Natural killer cell (primary cell): ENCODE measurements around the gene PPP1R12B. TPM values are rescaled to one million over a fixed set of nuclear protein-coding genes. Genes with fewer than 3 reads are reported as not detected.

Experiments
- ATAC-seq, 3 donors: fragments of 150-1000 bp in 2 of 3; fragments of 200-7000 bp in 1 of 3; cut with Tn5 transposase; 1 replicate in 1 of 3; 2 replicates in 2 of 3; pipeline ENCODE4 v1.10.0; 2021; ENCODE audit warnings: mild to moderate bottlenecking in 2 of 3, moderate library complexity in 2 of 3
- DNase-seq, 2 donors: peaks; one replicate each; pipeline versions ENCODE4 v3.0.0 to v3.0.0-alpha.2; 2013 to 2021; ENCODE audit warnings: mixed read lengths in 1 of 2
- H3K27ac ChIP-seq: one replicate; pipeline ENCODE4 v1.5.1; 2013; ENCODE audit warnings: mild to moderate bottlenecking, low read length
- H3K27me3 ChIP-seq: one replicate; pipeline ENCODE4 v1.6.1; 2013; ENCODE audit warnings: low read length; ENCODE audit not compliant: control insufficient read depth, insufficient read depth
- H3K36me3 ChIP-seq: one replicate; pipeline ENCODE4 v1.6.1; 2013; ENCODE audit warnings: low read length; ENCODE audit not compliant: control insufficient read depth, insufficient read depth
- H3K4me1 ChIP-seq: one replicate; pipeline ENCODE4 v1.6.1; 2013; ENCODE audit warnings: low read length; ENCODE audit not compliant: control insufficient read depth, insufficient read depth
- H3K4me3 ChIP-seq: one replicate; pipeline ENCODE4 v1.5.1; 2013; ENCODE audit warnings: low read length
- H3K9me3 ChIP-seq: one replicate; pipeline ENCODE4 v1.6.1; 2013; ENCODE audit warnings: low read length; ENCODE audit not compliant: control insufficient read depth, insufficient read depth
- H3K27ac Mint-ChIP-seq, 2 donors: one replicate each; pipeline ENCODE4 v1.8.0; 2022; ENCODE audit warnings: mild to moderate bottlenecking in 2 of 2, mixed read lengths in 2 of 2, moderate library complexity in 1 of 2
- H3K27me3 Mint-ChIP-seq, 2 donors: one replicate each; pipeline ENCODE4 v1.8.0; 2022; ENCODE audit warnings: low read depth in 2 of 2, mixed read lengths in 2 of 2
- H3K36me3 Mint-ChIP-seq: one replicate; pipeline ENCODE4 v1.8.0; 2022; ENCODE audit warnings: mixed read lengths
- H3K4me1 Mint-ChIP-seq, 2 donors: one replicate each; pipeline ENCODE4 v1.8.0; 2022; ENCODE audit warnings: mixed read lengths in 2 of 2
- H3K4me3 Mint-ChIP-seq: one replicate; pipeline ENCODE4 v1.8.0; 2022; ENCODE audit warnings: mild to moderate bottlenecking, moderate library complexity, mixed read lengths
- H3K9me3 Mint-ChIP-seq, 2 donors: one replicate each; pipeline ENCODE4 v1.8.0; 2022; ENCODE audit warnings: mixed read lengths in 2 of 2
- CTCF ChIP-seq: fragments of 200-600 bp; IDR thresholded peaks from one replicate; pipeline ENCODE4 v1.8.0; 2022; ENCODE audit warnings: antibody characterized with exemption
- WGBS: methylation state at CpG from one replicate; pipeline ENCODE4 v1.1.7; 2013; ENCODE audit warnings: missing lambda C conversion rate; ENCODE audit not compliant: insufficient coverage; 5-methylcytosine and 5-hydroxymethylcytosine counted together
- intact Hi-C: fragments of 100-400 bp; cut with micrococcal nuclease; formaldehyde crosslinking; loops from one replicate; pipeline ENCODE4 v1.14.2; 2022
- total RNA-seq, 4 donors: library from RNA; stranded (reverse); fragments of 120-200 nt in 1 of 4; gene quantifications; one replicate each; pipeline versions ENCODE4 v1.2.3 to v1.2.4, GENCODE V29; 2013 to 2022

The PPP1R12B gene
- total RNA-seq, 3 donors from 2014 or later (not counting 1 experiment from before 2014, with no cell fraction given): 27.8 to 47.5 (median 46.5) TPM

- Mint-ChIP-seq H3K27me3 (no peaks in the 10 kb centered on the region), H3K4me3 (no peak overlapping the region), H3K27ac (no peak overlapping the region), H3K36me3 (no peaks in the 10 kb centered on the region), H3K4me1 (peaks cover 0 to 5% of the 10 kb centered on the region in 2 donors), H3K9me3 (no peaks in the 10 kb centered on the region)
- WGBS: 92% methylated on average over 52 of the region's 52 CpGs
- Histone ChIP-seq H3K27ac (no peak overlapping the region), H3K27me3 (no peaks in the 10 kb centered on the region), H3K4me1 (no peaks in the 10 kb centered on the region), H3K4me3 (no peak overlapping the region), H3K36me3 (no peaks in the 10 kb centered on the region), H3K9me3 (no peaks in the 10 kb centered on the region)
- TF ChIP-seq CTCF: no peak
- ATAC-seq (no peak), DNase-seq (no peak)
- intact Hi-C loops: no loop called here
Observed at GRCh38 chr1:202317941-202318925, 30.3 kb upstream of the PPP1R12B start.

GRCh38 chr1:202319381-202320080 is 29.0 kb upstream of the PPP1R12B start:
- H3K27ac Mint-ChIP-seq: peak overlapping the region in 1 of 2 donors; percentile 16
- TF ChIP-seq CTCF: no peak

GRCh38 chr1:202320081-202320405 is 28.5 kb upstream of the PPP1R12B start:
- no peaks in the 10 kb centered on the region for H3K9me3 Mint-ChIP-seq
- intact Hi-C loops: no loop called here
- TF ChIP-seq CTCF: no peak
- DNase-seq (no peak), ATAC-seq (no peak)
- no peaks in the 10 kb centered on the region for H3K27me3 Mint-ChIP-seq
- H3K27ac ChIP-seq: no peak overlapping the region
- no peak overlapping the region for H3K4me3 ChIP-seq
- H3K36me3 Mint-ChIP-seq: no peaks in the 10 kb centered on the region
- no peak overlapping the region for H3K4me3 Mint-ChIP-seq
- no peaks in the 10 kb centered on the region for H3K9me3 ChIP-seq
- peaks cover 0 to 5% of the 10 kb centered on the region in 2 donors for H3K4me1 Mint-ChIP-seq
- no peaks in the 10 kb centered on the region for H3K36me3 ChIP-seq
- no peaks in the 10 kb centered on the region for H3K4me1 ChIP-seq
- no peaks in the 10 kb centered on the region for H3K27me3 ChIP-seq
- no peak overlapping the region for H3K27ac Mint-ChIP-seq

More at GRCh38 chr1:202319381-202320080, 29.0 kb upstream of the PPP1R12B start:
- Histone ChIP-seq H3K27ac (no peak overlapping the region), H3K4me3 (no peak overlapping the region), H3K27me3 (no peaks in the 10 kb centered on the region), H3K4me1 (no peaks in the 10 kb centered on the region), H3K36me3 (no peaks in the 10 kb centered on the region), H3K9me3 (no peaks in the 10 kb centered on the region)
- Mint-ChIP-seq H3K36me3 (no peaks in the 10 kb centered on the region), H3K4me1 (peaks cover 0 to 5% of the 10 kb centered on the region in 2 donors), H3K4me3 (no peak overlapping the region), H3K9me3 (no peaks in the 10 kb centered on the region), H3K27me3 (no peaks in the 10 kb centered on the region)
- ATAC-seq (no peak), DNase-seq (no peak)
- intact Hi-C loops: no loop called here
- 43% methylated on average over 2 of the region's 4 CpGs for WGBS
